ENCODE results near the gene ANKRD45.
"Not testable (repeated sequence)": the region's sequence is repeated elsewhere in the genome, so short reads cannot be mapped to it uniquely, and the experiment has no call there.

ANKRD45 gene

DNA sequence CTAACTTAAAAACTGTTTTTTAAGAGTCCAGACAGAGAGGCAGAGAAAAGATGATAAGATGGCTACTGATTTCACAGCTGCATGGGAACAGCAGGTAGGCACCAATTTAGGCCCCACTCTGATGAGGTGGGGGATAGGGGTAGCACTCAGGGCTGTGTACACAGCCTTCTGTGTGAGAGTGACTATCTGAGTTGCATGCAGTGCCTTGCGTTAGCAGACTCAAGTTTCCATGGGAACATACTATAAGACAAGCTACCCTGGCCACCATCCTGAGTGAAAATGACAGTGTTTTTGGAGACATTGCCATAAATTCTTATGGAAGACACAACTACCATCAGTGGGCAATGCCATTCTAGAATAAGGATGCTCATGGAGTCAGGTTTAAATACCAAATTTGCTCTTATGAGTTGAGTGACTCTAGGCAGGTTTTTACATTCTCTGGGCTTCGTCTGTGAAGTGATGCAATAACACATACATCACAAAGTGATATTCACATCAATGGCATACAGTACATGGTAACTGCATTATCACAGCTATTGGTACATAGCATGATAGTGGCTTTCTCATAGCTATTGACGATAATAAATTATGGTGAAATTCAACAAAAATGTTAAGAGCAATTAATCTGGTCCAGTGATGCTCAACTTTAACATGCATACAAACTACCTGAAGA is 97.3 kb downstream of the ANKRD45 start:
- no peak for DNase-seq (ENCODE audit: low spot score)

DNA sequence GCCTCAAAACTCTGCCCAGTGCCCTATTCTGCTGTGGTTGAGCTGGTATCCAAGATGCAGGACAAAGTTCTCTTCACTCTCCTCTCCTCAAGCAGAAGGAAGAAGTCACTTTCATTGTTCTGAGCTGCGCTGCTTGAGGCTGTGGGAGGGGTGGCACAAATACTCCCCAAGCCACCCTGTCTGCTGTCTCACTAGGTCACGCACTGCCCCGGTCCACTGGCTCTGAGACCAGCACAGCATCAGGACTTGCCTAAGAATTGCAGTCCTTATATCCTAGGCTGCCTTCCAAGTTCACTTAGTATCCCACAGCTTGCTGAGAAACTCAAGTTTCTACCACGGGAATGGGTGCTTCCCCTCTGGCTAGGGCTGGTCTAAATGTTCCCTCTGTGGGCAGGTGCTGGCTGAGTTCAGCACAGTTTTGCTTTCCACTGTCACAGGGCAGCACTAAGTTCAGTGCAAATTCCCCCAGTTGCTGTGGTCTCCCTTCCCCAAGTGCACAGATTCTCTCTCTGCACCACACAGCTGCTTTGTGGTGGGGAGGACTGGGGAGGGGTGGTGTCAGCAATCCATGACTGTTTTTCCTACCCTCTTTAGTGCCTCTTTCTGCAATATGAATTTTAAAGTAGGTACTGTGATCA is 99.2 kb downstream of the ANKRD45 start:
- no peak for DNase-seq (ENCODE audit: low spot score)

DNA sequence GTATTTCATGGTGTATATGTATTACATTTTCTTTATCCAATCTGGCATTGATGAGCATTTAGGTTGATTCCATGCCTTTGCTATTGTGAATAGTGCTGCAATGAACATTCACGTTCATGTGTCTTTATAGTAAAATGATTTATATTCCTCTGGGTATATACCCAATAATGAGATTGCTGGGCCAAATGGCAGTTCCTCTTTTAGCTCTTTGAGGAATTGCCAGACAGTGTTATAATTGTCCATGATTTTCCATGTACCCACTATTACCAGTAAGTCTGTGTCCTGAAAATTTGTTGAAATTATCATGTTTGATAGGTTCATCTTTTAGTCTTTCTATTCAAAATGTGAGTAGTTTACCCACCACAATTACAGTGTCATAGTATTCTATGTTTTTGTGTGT is 101.2 kb downstream of the ANKRD45 start:
- DNase-seq (ENCODE audit: low spot score): no peak

DNA sequence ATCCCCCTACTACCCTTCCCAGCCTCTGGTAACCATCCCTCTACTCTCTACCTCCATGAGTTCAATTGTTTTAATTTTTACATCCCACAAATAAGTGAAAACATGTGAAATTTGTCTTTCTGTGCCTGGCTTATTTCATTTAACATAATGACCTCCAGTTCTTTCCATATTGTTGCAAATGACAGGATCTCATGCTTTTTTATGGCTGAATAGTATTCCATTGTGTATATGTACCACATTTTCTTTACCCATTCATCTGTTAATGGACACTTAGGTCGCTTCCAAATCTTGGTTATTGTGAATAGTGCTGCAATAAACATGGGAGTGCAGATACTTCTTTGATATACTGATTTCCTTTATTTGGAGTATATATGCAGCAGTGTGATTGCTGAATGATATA is 105.8 kb downstream of the ANKRD45 start:
- not testable (repeated sequence) for DNase-seq (ENCODE audit: low spot score)

DNA sequence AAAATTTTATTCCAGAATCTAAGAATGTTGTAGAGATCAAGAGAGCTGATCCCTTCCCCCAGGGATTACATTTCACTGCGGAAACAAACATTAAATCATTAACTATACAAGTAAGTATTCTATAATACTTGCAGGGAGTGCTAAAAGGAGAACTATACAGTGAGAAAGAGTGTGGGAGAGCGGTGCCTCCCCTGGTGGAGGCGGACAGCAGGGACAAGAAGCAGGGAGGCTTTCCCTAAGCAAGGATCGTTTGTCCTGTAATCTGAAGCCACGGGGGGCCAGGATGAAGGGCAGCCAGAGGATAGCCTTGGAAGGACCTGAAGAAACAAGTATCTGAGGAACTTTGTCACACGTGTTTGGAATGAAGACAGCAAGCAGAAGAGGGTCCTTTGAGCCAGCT is 106.8 kb downstream of the ANKRD45 start:
- no peak for DNase-seq (ENCODE audit: low spot score)

DNA sequence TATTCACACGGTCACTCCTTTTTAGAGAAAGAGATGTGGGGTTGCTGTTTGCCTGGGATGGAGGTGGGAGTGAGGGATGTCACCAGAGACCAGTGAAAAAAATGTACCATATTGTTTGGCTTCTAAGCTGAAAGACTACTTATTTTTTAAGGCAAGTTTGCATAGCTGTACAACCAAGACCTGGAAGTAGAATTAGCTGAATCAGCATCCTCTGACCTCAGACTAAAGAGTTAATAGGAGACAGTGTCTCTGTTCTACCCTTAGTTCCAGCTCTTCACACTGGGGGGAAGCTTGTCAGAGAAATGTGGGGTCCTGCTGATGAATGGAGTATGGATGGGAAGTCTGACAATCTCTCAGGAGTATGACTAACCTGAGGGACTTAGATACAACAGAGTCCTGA is 108.4 kb downstream of the ANKRD45 start:
- no peak for DNase-seq (ENCODE audit: low spot score)

DNA sequence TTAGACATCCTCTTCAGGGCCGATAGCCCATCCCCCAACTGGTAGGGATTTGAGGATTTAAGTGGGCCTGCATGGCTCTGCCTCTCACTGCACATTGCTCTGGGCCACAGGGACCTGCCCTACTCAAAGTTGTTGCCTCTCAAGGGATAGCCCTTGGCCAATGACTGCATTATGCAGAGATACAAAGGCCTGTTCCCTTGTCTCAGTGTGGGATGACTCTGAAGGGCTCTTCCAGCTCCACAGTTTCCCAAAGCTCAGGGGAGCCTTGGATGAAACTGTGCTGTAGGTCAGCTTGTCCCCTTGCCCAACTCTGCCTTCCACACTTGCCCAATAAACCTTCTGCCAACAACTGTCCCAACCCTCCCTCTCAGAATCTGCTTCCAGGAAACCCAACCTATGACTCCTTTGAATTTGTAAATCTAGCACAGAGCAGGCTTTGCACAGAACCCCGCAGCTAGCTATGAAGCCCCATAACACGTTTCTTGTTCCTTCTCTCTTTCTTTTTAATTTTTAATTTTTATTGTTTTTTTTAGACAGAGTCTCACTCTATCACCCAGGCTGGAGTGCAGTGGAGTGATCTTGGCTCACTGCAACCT is 109.3 kb downstream of the ANKRD45 start:
- DNase-seq (ENCODE audit: low spot score): no peak

Measured in hematopoietic multipotent progenitor cell treated with erythropoietin and hydrocortisone succinate and interleukin-3 and kit ligand, for 17 days (in vitro differentiated cells).